GM18519 (cell line): ENCODE measurements around the gene TMEM272.
"Not testable (repeated sequence)": the region's sequence is repeated elsewhere in the genome, so short reads cannot be mapped to it uniquely, and the experiment has no call there.

Source experiments
- ATAC-seq: cut with Tn5 transposase; IDR thresholded peaks from one replicate; pipeline ENCODE4 v1.9.1; 2021; ENCODE audit warnings: mild to moderate bottlenecking, moderate library complexity; ENCODE audit not compliant: unreplicated experiment, low FRiP score

TMEM272 gene

DNA sequence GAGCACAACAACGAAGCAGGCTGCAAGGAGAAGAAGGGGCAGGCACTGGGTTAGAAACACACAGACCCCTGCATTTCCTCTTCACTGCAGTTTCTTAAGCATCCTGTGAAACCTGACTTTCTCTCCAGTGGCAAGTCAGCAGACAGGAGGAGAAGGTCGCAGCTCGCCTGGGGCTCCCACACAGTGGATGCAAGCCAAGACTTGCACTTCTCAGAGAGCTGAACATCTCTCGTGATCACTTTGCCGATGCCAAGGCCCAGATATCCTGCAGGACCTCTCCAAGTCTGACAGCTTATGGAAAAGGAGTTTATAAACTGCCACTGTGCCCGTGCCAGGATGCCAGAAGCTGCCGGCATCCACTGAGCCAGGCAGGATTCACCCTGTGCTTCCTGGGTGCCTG is 18.4 kb downstream of the TMEM272 start:
- ATAC-seq: no peak

DNA sequence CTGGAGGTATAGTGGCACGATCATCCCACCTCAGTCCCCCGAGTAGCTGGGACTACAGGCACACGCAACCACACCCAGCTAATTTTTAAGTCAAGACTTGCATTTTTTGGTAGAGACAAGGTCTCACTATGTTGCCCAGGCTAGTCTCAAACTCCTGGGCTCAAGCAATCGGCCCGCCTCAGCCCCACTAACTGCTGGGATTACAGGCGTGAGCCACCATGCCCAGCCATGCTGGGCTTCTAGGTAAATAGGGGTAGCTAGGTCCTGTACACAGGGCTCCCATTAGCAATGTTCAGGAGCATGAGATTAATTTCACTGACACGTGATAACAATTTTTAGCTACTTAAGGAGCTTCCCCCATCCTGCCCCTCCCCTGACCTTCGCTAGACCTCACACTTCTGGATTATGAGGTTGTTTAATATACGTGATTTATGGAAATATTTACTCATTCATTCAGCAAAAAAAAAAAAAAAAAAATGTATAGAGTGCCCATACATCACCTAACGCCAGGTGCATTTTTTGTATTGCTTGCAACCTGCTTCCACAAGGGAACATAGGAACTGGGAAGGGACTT is 19.2 kb downstream of the TMEM272 start:
- ATAC-seq: no peak

DNA sequence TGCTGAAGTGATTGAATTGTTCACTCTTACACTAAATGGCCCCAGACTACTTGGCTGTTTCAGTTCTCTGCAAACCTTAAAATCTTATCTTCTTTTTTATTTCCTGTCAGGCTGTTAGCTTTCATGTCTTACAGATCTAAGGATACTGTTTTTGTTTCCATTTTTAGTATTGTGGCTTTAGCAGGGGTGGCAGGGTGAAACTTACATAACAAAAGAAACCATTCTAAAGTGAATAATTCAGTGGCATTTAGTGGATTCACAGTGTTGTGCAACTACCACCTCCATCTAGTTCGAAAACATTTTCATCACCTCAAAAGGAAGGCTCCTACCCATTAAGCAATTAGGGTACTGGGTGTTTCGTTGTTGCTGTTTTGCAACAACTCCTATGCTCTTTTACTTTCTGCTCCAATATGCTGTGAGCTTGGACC is 19.8 kb downstream of the TMEM272 start:
- no peak for ATAC-seq

DNA sequence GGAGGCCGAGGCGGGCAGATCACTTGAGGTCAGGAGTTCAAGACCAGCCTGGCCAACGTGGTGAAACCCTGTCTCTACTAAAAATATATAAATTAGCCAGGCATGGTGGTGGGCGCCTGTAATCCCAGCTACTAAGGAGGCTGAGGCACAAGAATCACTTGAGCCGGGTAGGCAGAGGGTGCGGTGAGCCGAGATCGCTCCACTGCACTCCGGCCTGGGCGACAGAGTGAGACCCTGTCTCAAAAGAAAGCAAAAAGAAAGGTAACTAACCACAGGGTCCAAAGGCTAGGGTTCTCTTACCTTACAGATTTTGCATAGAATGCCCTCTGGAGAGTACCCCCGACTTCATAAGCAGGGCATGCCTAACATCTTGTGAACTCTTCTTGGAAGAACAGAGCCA is 20.3 kb downstream of the TMEM272 start:
- ATAC-seq: not testable (repeated sequence)

DNA sequence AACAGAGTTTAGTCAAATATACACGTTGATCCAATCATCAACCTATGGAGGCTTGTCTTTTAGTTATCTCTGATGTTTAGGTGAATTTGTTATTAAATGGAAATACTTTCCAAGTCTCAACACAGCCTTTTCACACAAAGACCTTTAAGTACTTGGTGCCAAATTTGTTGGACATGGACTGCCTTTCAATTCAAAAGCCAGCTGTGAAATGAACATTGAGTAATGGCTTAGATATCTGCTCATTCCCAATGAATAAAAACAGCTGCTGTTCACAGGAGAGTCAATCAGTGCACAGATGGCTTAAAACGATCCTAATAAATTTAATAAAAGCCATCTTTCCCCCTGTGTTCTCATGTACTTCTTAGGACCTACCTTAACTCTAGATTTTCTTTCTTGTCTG is 21.1 kb downstream of the TMEM272 start:
- ATAC-seq: no peak

DNA sequence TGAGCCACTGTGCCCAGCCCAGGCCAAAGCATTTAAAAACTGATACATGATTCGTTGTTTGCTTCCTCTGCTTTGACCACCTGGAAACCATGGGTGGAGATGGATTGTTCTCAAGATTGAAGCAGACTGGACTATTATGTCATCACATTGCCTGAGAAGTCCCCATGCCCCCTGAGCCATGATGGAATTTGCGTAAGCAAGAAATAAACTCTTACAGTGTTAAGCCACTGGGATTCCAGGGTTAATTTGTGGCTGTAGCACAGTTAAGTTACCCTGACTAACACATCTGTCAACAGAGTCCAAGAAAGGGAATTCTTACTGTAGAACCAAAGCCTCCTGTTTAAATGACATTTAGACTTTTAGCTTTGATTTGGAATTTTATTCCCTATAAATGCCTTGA is 21.6 kb downstream of the TMEM272 start:
- ATAC-seq: no peak

DNA sequence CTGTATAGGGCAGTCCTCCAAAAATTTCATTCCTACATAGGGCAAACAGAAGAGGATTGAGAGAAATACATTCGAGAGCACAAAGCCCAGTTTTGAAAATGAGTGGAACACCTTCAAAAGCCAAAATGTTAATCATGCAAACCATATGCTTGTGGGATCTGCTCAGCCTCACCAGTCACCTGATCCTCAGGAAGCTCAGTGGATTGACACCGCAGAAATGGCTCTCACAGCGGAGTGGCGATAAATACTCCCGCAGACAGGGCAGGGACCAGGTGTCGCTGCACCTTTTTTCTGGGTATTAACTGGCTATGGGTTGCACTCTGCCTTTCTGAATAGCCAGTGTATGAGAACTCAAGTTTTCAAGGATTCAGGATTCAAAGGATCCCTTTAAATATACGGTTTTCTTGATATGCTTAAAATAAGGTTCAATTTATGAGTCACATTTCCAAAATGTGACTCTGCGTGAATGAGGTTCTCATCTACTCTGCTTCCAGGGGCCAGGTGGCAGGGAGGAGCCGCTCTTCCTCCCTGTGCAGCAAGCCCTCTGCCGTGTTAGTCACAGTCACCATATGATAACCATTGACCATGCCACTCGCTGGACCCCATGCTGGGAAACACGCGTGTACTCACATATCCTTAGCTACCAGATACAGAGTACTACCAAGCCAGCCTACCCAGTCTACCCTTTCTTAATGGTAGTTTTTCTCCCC is 22.7 kb downstream of the TMEM272 start:
- ATAC-seq: no peak

DNA sequence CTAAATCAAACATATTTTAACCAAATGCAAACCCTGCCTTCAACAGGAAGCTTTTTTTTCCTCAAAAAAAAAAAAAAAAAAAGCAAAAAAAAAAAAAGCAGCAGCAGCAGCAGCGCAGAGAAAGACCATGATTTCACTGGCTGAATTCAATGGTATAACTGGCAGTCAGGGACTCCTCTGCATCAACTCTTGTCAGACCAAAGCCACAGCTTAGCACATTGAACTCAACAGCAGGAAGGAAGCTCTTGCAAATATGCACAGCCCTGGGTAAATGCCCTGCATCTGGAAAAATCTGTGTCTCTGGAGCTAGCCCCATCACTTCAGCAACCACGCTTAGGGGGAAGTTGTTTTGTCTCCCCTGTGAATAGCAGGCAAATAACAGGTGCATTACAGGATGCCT is 23.4 kb downstream of the TMEM272 start:
- no peak for ATAC-seq

DNA sequence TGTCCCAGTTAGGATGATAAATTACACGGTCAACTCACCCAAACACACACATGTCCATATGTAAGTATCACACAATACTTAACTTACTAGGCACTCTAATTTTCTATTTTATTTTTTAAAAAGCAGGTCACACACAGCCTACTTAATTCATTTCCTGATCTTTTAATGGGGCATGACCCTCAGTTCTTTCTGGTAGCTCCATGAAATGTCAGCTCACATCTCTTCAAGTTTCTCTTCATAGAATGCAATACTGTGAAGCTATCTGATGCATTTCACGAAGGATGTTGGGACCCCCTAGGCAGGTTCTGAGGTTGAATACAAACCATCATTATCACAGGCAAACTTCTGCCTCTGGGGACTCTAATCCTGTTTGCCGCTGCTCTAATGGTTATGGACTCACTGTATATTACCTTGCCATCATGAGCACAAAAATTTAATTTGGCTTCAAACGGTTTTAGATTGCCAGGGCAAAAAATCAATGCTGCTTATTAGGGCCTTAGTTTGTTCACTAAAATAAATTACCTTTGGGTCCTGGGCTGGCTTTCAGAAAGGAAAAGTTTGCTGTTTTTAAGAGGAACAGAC is 24.9 kb downstream of the TMEM272 start:
- no peak for ATAC-seq

DNA sequence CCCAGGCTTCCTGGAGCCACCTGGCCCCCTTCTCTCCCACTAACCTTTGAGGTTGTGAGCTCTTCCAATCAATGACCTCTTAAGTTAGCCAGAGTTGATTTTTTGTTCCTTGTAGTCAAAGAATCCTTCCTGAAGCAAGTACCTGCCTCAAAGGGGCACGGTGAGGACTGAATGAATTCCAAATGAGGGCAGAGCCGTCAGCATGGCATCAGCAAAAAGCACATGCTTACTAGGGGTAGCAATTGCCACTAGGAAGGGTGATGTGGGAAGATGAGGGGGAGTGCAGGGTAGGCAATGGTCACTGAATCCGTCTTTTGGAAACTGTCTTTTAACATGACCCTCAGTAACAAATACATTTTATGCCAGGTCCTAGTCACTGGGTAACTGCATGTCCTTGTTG is 25.4 kb downstream of the TMEM272 start:
- ATAC-seq: no peak

DNA sequence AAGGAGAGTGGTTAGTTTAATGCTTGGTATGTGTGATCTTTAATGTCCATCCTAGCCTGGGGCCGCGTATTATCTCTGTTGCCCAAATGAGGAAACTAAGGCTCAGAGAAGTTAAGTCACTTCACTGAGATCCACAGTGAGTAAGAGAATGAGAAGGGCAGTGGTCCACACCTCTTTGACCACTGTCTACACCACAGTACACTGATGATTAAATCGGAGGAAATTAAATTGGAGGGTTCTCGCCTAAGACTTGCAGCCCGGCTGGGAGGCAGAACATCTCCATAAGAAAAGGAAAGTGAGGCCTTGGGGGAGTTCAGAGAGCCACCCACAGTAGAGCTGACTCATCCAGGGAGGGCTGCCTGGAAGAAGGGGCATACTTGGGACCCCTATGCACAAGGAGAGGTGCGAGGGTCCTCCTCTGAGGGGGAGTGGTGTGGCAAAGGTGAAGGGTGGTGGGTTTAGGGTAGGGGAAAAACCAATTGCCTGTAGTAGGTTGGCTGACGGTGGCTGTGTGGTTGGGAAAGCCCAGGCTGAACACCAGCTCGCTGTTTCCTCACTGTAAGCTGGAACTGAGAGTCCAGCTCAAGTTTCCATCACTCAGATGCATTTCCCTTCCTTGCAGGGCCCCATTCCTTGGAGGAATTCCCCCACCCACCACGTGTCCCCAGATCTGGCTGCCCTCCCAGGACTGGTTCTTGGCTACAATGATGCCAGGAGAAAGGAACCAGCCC is 26.0 kb downstream of the TMEM272 start:
- no peak for ATAC-seq

DNA sequence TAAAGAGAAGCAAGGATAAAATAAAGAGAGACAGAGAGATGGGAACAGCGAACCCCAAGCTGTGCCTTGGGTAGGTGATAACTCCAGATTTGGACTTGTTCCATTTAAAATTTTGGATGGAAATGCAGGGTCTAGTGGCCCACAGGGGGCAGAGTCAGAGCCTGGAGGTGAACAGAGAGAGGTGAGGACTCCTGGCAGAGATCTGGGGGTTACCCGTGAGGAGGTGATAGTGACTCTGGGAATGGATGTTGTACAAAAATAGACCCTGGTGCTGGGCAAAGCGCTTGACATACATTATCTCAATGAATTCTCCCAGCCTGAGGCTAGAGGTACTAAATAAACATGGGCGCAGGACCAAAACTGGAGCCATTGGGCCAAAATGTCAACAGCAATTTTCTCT is 26.7 kb downstream of the TMEM272 start:
- no peak for ATAC-seq

DNA sequence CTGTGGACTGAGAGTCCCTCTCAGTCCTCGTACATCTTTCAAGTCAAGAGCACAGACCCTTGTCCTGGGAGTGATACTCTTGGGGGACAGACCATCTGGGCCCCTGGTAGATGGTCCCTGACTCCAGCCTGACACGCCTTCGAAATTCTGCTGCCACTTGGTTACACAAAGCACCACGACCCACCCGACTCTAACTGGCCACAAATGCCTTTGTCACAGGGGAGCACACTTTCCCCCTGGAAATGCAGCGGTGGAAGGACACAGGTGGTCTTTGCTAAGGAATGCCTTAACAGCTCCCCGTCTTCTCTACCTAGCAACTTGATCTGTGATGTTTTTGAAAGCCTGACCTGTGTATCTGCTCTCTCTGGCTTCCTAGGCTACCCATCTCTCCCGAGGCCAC is 27.3 kb downstream of the TMEM272 start:
- ATAC-seq: no peak

DNA sequence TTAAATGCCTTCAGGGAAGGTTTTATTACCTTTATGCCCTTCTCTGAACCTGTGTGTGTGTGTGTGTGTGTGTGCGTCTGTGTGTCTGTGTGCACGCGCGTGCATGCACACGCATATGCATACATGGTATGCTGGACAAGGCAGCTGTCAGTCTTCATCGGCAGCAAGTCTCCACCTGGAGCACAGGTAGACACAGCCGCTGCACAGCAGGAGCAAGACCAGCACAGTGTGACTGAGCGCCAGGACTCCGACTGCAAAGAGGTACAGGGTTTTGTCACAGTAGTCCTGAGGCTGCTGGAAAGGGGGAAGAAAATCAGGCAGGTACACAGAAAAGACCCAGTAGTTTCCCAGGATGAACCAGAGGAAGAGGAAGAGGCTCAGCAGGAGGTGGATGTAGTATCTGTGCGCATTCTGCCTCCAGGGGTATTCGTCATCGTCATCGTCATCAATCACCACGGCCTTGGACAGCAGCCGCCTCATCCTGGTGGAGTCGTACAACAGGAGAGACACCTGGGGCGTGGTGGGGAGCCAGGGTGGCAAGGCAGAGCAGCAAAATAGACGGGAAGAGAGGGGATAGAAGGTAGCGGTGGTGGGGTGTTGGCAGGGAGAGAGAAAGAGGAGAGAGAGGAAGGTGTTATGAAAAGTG is 28.2 kb downstream of the TMEM272 start:
- no peak for ATAC-seq

DNA sequence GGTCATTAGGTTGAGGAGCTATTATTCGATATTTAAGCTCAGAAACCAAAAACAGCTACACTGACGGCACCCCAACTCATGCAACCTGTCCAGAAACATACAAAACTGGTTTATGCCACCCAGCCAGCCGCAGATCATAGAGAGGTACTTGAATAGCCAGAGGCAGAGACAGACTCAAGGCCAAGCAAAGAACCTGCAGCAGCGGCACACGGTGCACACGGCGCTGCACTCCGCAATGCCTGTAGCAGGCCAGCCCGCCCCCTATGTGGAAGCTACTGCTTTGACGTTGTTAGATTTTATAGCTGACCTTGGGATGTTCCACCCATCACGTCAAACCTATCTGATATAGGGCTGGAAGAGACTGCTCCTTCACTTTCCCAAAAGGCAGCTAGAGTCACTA is 29.1 kb downstream of the TMEM272 start:
- no peak for ATAC-seq

DNA sequence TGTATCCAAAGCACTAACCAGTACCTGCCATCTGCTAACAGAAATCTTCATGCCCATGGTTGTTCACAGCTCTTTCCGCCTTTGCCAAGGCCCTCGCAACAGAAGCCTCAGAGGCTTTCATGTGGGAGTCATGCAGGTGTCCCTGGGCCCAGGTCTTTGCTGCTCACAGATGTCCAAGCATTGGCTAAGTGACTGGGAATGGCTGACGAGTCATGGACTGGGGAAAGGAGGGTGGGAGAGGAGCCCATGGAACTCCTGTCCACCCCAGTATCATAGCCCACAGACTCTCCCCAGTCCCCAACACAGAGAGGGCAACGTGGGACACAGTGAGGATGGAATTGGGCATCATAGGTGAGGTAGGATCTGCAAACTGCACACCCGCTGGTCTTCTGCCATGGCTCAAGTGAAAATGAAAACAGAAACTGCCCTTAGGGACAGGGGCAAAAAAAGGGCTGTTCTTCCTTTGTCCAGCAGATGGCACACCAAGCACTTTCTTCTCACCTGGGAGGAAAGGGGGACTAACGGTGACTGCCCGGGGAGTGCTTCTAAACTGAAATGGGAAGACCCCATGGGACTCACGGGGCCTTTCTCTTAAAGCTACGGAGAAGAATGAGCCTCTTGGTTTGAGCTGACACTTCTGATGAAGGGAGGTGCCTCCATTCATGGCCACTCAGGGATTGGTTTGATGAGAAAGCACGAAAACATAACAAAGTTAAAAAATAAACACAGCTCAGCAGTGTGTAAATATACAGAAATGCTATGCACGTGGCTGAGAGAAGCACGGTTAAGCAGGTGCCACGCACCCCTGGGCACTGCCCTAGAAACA is 29.9 kb downstream of the TMEM272 start:
- ATAC-seq: peak; percentile 65

DNA sequence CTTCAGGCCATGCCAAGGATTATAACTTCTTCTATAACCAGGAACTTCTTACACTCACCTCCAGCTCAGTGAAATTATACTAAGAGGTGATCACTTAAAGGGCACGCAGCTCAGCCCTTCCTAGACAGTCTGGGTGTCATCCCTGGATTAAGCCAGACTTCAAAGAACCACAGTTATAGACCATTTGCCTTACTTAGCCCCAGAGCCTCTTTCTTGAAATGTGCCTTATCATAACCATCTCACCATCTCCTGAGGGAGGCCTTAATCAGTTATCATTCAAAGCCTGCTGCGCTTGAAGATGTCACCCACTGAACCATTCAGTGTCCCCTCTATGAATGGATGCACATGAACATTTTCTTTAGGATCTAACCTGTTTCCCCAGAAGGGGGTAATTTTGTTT is 30.9 kb downstream of the TMEM272 start:
- ATAC-seq: no peak

DNA sequence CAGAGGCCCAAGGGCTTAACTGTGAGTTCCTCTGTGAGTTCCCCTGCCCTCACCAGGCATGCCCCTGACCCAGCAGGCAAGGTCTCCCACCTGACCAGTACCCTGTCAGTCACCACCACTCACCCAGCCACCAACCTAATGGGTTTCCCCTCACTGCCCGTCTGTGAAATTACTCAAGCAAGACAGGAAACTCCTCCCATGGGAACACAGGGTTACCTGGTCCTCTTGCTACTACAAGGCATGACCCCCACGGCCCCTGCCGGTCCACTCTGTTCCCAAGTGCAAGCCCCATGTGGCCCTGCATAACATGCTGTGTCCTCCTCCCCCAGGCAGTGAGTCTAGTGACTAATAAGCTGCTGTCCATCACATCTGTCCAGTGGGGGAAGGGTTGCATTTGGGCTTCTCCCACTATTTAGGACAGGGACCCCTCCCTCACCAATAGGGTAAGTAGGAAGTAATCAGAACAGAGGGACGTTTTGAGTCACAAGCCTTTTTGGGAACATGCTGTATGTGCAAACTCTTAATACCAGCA is 33.0 kb downstream of the TMEM272 start:
- no peak for ATAC-seq

DNA sequence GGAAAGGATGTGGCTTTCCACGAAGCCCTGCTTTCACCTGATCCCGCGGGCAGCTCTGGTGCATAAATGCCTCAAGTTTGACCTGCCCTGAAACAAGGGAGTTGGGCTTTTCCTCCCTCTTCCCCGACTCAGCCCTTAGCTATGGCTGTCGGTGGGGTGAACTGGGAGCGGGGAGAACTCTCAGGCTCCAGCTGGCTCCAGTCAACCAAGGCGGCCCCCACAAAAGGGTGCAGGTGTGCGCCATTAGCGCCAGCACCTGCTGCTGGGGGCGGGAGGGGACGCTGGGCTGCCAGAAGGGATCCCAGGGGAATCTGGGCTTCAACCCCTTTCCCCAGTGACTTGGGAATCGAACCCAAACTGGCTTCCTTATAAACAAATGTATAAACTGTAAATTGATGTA is 33.9 kb downstream of the TMEM272 start:
- ATAC-seq: no peak

DNA sequence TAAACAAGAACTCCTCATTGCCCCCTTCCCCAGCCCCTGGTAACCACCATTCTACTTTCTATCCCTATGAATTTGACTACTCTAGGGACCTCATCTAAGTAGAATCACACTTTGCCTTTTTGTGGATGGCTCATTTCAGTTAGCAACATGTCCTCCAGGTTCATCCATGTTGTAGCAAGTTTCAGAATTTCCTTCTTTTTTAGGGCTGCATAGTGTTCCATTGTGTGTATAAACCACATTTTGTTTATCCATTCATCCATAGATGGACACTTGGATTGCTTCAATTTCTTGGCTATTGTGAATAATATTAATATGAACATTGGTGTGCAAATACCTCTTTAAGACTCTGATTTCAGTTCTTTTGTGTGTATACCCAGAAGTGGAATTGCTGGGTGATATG is 36.2 kb downstream of the TMEM272 start:
- no peak for ATAC-seq
